ENCODE measurements around the gene SMIM11.
A peak's percentile ranks its signal among the peaks of the same experiment; 100 is the strongest.
"Not testable (repeated sequence)": the region's sequence is repeated elsewhere in the genome, so short reads cannot be mapped to it uniquely, and the experiment has no call there.

The SMIM11 gene

GRCh38 chr21:34374940-34375618, at the start of gene SMIM11:
Gene SMIM11, plus strand, starts transcription at chr21:34375507. Its CDS starts 3,998 bp downstream, at chr21:34379505.
- DNase-seq (ENCODE audit: low read depth), result not testable (repeated sequence)

GRCh38 chr21:34330055-34330454, 45.3 kb upstream of the SMIM11 start:
- DNase-seq (ENCODE audit: low read depth), result no peak

- no peak for DNase-seq (ENCODE audit: low read depth)
Observed at GRCh38 chr21:34331726-34332125, 43.6 kb upstream of the SMIM11 start.

- no peak for DNase-seq (ENCODE audit: low read depth)
Observed at GRCh38 chr21:34332347-34332746, 43.0 kb upstream of the SMIM11 start.

GRCh38 chr21:34333121-34333739, 42.1 kb upstream of the SMIM11 start:
- peak; percentile 76 for DNase-seq (ENCODE audit: low read depth)

GRCh38 chr21:34335316-34335715, 40.0 kb upstream of the SMIM11 start:
- no peak for DNase-seq (ENCODE audit: low read depth)

GRCh38 chr21:34336245-34336644, 39.1 kb upstream of the SMIM11 start:
- peak; percentile 38 for DNase-seq (ENCODE audit: low read depth)

- DNase-seq (ENCODE audit: low read depth), result peak; percentile 90
Observed at GRCh38 chr21:34336756-34337391, 38.4 kb upstream of the SMIM11 start.

- peak; percentile 45 for DNase-seq (ENCODE audit: low read depth)
Observed at GRCh38 chr21:34337741-34338140, 37.6 kb upstream of the SMIM11 start.

GRCh38 chr21:34338226-34338625, 37.1 kb upstream of the SMIM11 start:
- DNase-seq (ENCODE audit: low read depth), result no peak

GRCh38 chr21:34340061-34340460, 35.2 kb upstream of the SMIM11 start:
- no peak for DNase-seq (ENCODE audit: low read depth)

- no peak for DNase-seq (ENCODE audit: low read depth)
Observed at GRCh38 chr21:34342476-34342875, 32.8 kb upstream of the SMIM11 start.

- no peak for DNase-seq (ENCODE audit: low read depth)
Observed at GRCh38 chr21:34343347-34343746, 32.0 kb upstream of the SMIM11 start.

GRCh38 chr21:34343838-34344381, 31.4 kb upstream of the SMIM11 start:
- no peak for DNase-seq (ENCODE audit: low read depth)

- DNase-seq (ENCODE audit: low read depth), result no peak
Observed at GRCh38 chr21:34344584-34344983, 30.7 kb upstream of the SMIM11 start.

- DNase-seq (ENCODE audit: low read depth), result peak; percentile 25
Observed at GRCh38 chr21:34345091-34345871, 30.0 kb upstream of the SMIM11 start.

- peak; percentile 33 for DNase-seq (ENCODE audit: low read depth)
Observed at GRCh38 chr21:34345892-34346291, 29.4 kb upstream of the SMIM11 start.

- DNase-seq (ENCODE audit: low read depth), result no peak
Observed at GRCh38 chr21:34348890-34349519, 26.3 kb upstream of the SMIM11 start.

GRCh38 chr21:34351786-34352241, 23.5 kb upstream of the SMIM11 start:
- peak; percentile 23 for DNase-seq (ENCODE audit: low read depth)

- no peak for DNase-seq (ENCODE audit: low read depth)
Observed at GRCh38 chr21:34352556-34352955, 22.8 kb upstream of the SMIM11 start.

GRCh38 chr21:34353182-34353581, 22.1 kb upstream of the SMIM11 start:
- DNase-seq (ENCODE audit: low read depth), result no peak

- no peak for DNase-seq (ENCODE audit: low read depth)
Observed at GRCh38 chr21:34354836-34355235, 20.5 kb upstream of the SMIM11 start.
